ENCODE results near the gene PPP1R14C. TPM values are rescaled to one million over a fixed set of nuclear protein-coding genes. Genes with fewer than 3 reads are reported as not detected.

PPP1R14C gene
- total RNA-seq, 6 donors from 2014 or later, result 12.0 to 34.5 (median 16.8) TPM

- Histone ChIP-seq H3K27ac (no peak overlapping the region), H3K9me3 (no peaks in the 10 kb centered on the region), H3K27me3 (no peaks in the 10 kb centered on the region), H3K4me3 (no peak overlapping the region), H3K36me3 (no peaks in the 10 kb centered on the region), H3K4me1 (peaks cover 0 to 8% (median 0%) of the 10 kb centered on the region in 4 donors)
- DNase-seq (peak in 1 of 2 donors; percentile 59), ATAC-seq (ENCODE audit: low FRiP score in 2 of 2) (no peak)
- TF ChIP-seq POLR2A (IDR thresholded peaks at IDR 0.05) (no peak), EP300 (IDR thresholded peaks at IDR 0.05) (no peak), POLR2AphosphoS5 (IDR thresholded peaks at IDR 0.05) (no peak), CTCF (IDR thresholded peaks at IDR 0.05) (no peak)
- WGBS, 2 donors, result 85 to 89% methylated on average over 20 to 22 of the region's 22 CpGs
Measured at GRCh38 chr6:150203871-150204545, 61.2 kb downstream of the PPP1R14C start.

GRCh38 chr6:150204705-150205472 lies 62.0 kb downstream of the PPP1R14C start:
- TF ChIP-seq EP300 (IDR thresholded peaks at IDR 0.05), result no peak
- no peak for TF ChIP-seq POLR2A (IDR thresholded peaks at IDR 0.05)
- TF ChIP-seq CTCF (IDR thresholded peaks at IDR 0.05), result no peak
- no peak for TF ChIP-seq POLR2AphosphoS5 (IDR thresholded peaks at IDR 0.05)
- Histone ChIP-seq H3K36me3 (no peaks in the 10 kb centered on the region), H3K4me1 (peaks cover 0 to 8% (median 0%) of the 10 kb centered on the region in 4 donors), H3K27ac (no peak overlapping the region), H3K4me3 (no peak overlapping the region), H3K9me3 (no peaks in the 10 kb centered on the region), H3K27me3 (no peaks in the 10 kb centered on the region)
- ATAC-seq (ENCODE audit: low FRiP score in 2 of 2) (no peak), DNase-seq (peak in 1 of 2 donors; percentile 45)
- 46 to 54% methylated on average over 4 to 9 of the region's 9 CpGs for WGBS, 2 donors

GRCh38 chr6:150207931-150208570 lies 65.2 kb downstream of the PPP1R14C start:
- 89 to 93% methylated on average over 7 of the region's 7 CpGs for WGBS, 2 donors
- DNase-seq (no peak), ATAC-seq (ENCODE audit: low FRiP score in 2 of 2) (no peak)

More at GRCh38 chr6:150207931-150208570, 65.2 kb downstream of the PPP1R14C start:
- no peak overlapping the region for H3K4me3 ChIP-seq
- no peaks in the 10 kb centered on the region for H3K27me3 ChIP-seq
- no peaks in the 10 kb centered on the region for H3K36me3 ChIP-seq
- TF ChIP-seq POLR2A (IDR thresholded peaks at IDR 0.05), result no peak
- no peak for TF ChIP-seq POLR2AphosphoS5 (IDR thresholded peaks at IDR 0.05)
- no peak for TF ChIP-seq EP300 (IDR thresholded peaks at IDR 0.05)
- TF ChIP-seq CTCF (IDR thresholded peaks at IDR 0.05), result no peak
- H3K27ac ChIP-seq, result no peak overlapping the region
- H3K4me1 ChIP-seq, result peaks cover 0 to 5% (median 1%) of the 10 kb centered on the region in 4 donors
- H3K9me3 ChIP-seq, result no peaks in the 10 kb centered on the region
